Adrenal gland (tissue), 5 donors: ENCODE measurements around the gene RBM10.

Experiments used
- CTCF ChIP-seq, 6 experiments: fragments of 450-650 bp in 4 of 6; fragments of 200-600 bp in 2 of 6; sonication (generic) in 1 of 6; IDR thresholded peaks; 1 replicate in 5 of 6; 2 replicates in 1 of 6; pipeline versions ENCODE4 v1.5.1 to v1.8.0; 2016 to 2021; ENCODE audit warnings: antibody characterized with exemption in 6 of 6, mild to moderate bottlenecking in 2 of 6, moderate library complexity in 1 of 6
- POLR2A ChIP-seq, 2 donors: fragments of 450-650 bp; IDR thresholded peaks; one replicate each; pipeline ENCODE4 v1.6.1; 2017; ENCODE audit warnings: antibody characterized with exemption in 2 of 2, mild to moderate bottlenecking in 2 of 2, moderate library complexity in 1 of 2
- donor health status: DM: no; HTN: no; CAD: no.

- TF ChIP-seq CTCF (IDR thresholded peaks at IDR 0.05) (peak; percentile 79 to 98 (median 90)), POLR2A (IDR thresholded peaks at IDR 0.05) (peak; percentile 71 to 89)
These were observed 48.6 kb downstream of the RBM10 start, which contains the start of gene UBA1 for GRCh38 chrX:47193475-47194193.
